Neuron (in vitro differentiated cells): ENCODE data around the gene KMT2D.

Experiments
- H2AFZ ChIP-seq: one replicate; pipeline ENCODE4 v1.6.1; 2013; ENCODE audit warnings: low read depth, mild to moderate bottlenecking, inconsistent platforms, low read length, moderate library complexity
- H3K27me3 ChIP-seq: one replicate; pipeline ENCODE4 v1.6.1; 2013; ENCODE audit warnings: low read length; ENCODE audit not compliant: insufficient read depth
- H3K36me3 ChIP-seq: one replicate; pipeline ENCODE4 v1.6.1; 2013; ENCODE audit warnings: low read length; ENCODE audit not compliant: insufficient read depth
- H3K4me1 ChIP-seq: one replicate; pipeline ENCODE4 v1.6.1; 2013; ENCODE audit warnings: low read length; ENCODE audit not compliant: insufficient read depth
- H3K4me3 ChIP-seq: 2 replicates; pipeline ENCODE4 v1.5.1; 2013; ENCODE audit warnings: mild to moderate bottlenecking, low read length, moderate library complexity
- H3K9me3 ChIP-seq: one replicate; pipeline ENCODE4 v1.6.1; 2013; ENCODE audit warnings: low read length

KMT2D gene

DNA sequence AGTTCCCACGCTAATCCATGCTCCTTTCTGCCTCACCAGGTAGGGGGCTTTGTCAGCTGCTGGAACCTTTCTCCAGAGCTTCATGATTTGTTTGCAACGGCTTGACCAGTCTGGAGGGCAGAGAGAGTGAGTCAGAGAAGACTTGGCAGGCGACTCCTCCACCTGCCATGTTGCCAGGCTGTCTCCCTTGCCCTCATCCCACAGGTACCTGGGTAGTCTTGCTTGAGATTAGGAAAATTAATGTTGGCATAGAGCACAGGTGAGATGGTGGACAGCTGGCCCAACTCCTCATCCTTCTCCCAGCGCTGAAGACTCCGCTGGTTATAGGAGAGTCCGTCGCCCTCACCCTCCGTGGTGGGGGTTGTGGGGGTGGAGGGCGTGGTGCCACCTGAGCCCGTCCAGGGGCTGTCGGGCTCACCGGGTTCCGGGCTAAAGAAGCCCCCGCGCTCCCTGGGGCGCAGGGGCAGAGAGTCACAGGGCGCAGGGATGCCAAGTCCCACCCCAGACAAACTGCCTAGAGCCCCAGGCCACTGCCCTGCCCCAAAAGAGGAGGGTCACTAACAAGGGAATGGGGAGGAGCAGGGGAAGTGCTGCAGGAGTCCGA, 18.6 kb downstream of the KMT2D start:
- H2AFZ ChIP-seq, result no peak overlapping the region
- H3K27me3 ChIP-seq, result no peaks in the 10 kb centered on the region
- no peaks in the 10 kb centered on the region for H3K4me1 ChIP-seq
- H3K4me3 ChIP-seq, result no peak overlapping the region
- H3K36me3 ChIP-seq, result peaks cover 92% of the 10 kb centered on the region
- no peaks in the 10 kb centered on the region for H3K9me3 ChIP-seq

DNA sequence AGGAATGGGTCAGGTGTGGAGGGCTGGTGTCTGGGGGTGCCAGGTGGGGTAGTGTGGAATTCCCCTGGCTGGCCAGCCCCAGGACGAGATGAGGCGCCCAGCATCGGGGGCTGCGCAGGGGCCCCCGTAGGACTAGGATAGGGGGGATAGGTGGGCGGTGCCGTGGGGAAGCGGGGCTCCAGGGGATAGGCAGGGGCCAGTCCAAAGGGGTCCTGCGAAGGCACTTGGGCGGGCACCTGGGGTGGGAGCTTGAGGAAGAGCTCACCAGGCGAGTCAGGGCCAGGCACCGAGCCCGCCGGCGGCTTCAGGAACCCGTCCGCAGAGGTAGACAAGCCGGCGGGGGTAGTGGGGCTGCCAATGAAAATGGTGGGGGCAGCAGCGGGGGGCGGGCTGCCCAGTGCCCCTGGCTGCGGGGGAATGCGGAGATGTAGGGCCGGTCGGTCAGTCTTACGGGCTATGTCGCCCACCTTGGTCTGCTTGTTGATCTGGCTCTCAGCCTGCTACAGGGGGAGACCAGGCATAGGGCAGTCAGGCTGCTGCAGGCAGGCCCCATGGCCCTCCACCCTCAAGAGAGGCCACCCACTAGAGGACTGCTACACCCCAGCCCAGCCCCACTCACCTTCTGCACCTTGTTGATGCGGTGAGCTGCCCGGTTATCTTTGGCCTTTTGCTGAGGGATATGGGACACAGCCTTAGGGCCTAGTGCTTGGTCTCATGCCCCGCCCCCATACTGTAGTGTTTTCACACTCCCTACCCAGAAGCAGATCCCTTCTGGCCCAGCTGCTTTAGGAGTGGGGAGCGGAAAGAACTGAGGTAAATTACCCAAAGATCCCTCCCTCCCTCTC, 19.3 kb downstream of the KMT2D start:
- H3K27me3 ChIP-seq, result no peaks in the 10 kb centered on the region
- H3K9me3 ChIP-seq, result no peaks in the 10 kb centered on the region
- H2AFZ ChIP-seq, result no peak overlapping the region
- no peaks in the 10 kb centered on the region for H3K4me1 ChIP-seq
- no peak overlapping the region for H3K4me3 ChIP-seq
- H3K36me3 ChIP-seq, result peaks cover 92% of the 10 kb centered on the region

DNA sequence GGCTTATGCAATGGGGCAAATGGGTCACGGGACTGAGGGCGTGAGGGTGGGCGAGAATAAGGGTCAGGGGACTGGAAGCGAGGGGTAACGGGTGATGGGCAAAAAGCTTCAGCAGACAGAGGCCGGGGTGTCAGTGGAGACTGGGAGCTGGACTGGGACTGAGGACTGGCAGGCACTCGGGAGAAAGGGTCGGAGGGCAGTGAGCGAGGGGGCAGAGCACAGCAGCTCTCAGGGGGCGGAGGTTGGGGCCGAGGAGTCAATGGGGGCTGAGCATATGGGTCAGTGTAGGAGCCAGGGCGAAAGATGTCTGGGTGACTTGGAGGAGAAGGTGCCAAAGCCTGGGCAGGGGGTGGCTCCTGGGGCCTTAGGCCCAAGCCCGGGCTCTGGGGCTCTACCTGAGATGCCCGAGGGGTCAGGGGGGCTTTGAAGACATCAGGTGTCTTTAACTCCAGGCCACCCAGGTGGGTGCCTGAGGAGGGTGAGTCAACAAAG, 20.2 kb downstream of the KMT2D start:
- no peak overlapping the region for H3K4me3 ChIP-seq
- H3K9me3 ChIP-seq, result no peaks in the 10 kb centered on the region
- no peaks in the 10 kb centered on the region for H3K27me3 ChIP-seq
- H3K36me3 ChIP-seq, result peaks cover 89% of the 10 kb centered on the region
- H3K4me1 ChIP-seq, result no peaks in the 10 kb centered on the region
- H2AFZ ChIP-seq, result no peak overlapping the region

DNA sequence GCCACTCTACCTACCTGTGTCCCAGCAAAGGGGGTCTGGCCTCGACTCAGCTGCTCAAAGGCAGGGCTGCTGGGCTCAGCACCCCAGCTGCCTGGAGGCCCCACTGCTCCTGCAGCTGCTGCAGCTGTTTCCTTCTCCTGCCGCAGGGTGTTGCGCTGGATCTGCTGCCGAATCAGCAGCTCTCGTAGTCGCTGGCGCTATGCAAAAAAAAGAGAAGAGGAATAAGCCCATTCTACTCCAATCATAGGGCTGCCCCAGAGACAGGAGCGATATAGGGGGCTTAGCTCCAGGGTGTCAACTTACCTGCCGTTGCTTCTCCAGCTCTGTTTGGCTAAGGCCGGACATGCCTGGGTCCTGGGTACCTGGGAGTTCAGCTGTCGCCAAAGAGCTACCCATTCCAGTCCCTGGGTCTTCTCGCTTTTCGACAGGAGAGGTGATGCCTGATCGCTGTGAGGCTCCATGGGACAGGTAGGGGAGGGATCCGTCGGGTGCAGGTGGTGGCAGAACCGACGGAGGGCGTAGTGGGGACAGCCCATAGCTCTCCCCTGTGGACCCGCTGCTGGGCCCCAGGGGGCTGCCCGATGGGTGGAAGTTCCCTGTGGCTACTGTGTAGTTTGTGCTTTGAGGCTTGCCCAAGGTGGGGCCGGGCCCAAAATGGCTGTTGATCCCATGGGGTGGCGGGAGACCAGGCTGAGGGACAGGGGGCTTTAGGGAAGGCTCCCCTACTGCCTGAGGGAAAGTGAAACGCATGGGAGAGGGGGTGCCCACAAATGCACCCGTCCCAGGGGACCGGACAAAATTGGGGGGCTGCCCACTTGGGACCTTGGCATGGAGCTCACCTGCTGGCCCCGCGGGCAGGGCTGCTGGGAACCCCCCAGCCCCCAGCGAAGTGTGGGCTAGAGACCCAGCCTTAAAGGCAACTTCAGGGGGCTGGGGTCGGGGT, 20.9 kb downstream of the KMT2D start:
- Histone ChIP-seq H3K4me1 (no peaks in the 10 kb centered on the region), H3K27me3 (no peaks in the 10 kb centered on the region), H3K4me3 (no peak overlapping the region), H3K9me3 (no peaks in the 10 kb centered on the region), H3K36me3 (peaks cover 90% of the 10 kb centered on the region), H2AFZ (no peak overlapping the region)

DNA sequence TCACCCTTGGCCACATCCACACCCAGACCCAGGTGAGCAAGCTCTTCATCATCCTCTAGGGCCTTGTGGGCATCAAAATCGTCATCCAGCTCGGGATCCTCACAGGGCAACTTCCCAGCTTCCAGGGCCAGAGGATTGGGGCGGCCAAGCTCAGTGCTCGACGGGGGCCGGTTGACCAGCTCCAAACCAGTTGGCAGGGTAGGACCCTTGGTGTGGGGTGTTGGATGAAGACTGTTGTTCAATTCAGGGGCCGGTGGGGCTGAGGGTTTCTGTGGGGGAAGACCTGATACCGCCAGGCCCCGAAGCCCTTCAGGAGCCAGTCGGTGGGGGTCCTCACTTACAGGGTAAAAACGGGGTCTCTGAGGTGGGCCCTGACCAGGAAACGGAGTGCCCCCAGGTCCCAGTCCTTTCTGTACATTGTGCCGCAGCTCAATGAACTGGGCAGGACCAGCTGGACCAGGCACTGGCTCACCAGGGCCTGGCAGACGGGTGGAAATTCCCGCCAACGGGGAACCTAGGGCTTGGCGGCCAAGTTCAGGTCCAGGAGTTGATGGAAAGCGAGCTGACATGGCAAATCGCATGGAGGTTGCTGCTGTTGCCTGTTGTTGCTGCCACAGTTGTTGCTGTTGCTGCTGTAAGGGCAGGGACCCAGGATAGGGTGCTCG, 22.2 kb downstream of the KMT2D start:
- H3K36me3 ChIP-seq, result peaks cover 90% of the 10 kb centered on the region
- no peaks in the 10 kb centered on the region for H3K9me3 ChIP-seq
- H3K4me1 ChIP-seq, result no peaks in the 10 kb centered on the region
- H3K27me3 ChIP-seq, result no peaks in the 10 kb centered on the region
- H3K4me3 ChIP-seq, result no peak overlapping the region
- H2AFZ ChIP-seq, result no peak overlapping the region

DNA sequence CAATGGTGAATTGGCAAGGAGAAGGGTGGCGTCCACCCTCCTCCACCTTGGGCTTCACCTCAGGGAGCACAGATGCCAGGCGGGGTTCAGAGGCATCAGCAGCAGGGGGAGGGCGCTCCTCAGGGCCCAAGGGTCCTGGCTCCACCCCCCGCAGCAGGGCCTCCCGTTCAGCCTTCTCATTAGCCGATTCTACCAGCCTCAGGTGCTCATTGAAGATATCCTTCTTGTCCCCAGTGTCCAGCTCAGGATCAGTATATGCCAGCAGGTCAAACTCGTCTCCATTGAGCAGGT, 22.7 kb downstream of the KMT2D start:
- Histone ChIP-seq H3K4me1 (no peaks in the 10 kb centered on the region), H2AFZ (no peak overlapping the region), H3K27me3 (no peaks in the 10 kb centered on the region), H3K36me3 (peaks cover 90% of the 10 kb centered on the region), H3K4me3 (no peak overlapping the region), H3K9me3 (no peaks in the 10 kb centered on the region)

DNA sequence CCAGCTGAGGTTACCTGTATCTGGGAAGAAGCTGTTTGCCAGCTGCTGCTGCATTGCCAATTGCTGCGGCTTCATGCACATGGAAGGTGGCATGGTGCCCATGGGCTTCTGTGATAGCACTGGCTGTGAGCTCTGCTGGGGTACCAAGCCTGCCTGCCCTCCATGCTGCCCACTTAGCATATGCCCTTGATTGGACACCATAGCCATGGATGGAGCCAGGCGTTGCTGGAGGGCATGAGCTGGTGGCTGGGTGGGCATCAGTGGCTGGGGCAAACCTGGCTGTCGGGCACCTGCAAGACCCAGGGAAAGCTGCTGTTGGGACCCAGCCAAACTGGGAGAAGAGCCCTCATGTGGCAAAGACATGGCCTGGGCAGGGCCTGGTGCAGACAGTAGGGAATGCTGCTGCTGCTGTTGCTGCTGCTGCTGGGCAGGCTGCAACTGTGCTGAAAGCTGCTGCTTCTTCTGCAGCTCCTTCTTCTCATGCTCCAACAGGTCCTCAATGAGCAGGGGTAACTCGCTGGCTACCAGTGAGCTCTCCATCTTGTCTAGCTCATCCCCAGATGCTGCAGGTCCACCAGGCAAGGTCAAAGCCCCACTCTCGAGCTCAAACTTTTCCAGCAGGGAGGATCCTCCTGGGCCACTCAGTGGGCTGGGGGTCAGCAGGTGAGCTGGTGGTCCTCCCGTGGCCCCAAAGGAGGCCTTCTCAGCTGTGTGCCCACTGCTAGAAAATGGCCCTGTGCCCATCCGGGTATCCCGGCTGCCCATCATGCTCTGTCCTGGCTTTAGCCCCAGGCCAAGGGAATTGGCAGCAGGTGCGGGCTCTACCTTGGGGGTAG, 23.3 kb downstream of the KMT2D start:
- Histone ChIP-seq H3K36me3 (peaks cover 90% of the 10 kb centered on the region), H3K4me1 (no peaks in the 10 kb centered on the region), H3K27me3 (no peaks in the 10 kb centered on the region), H2AFZ (no peak overlapping the region), H3K4me3 (no peak overlapping the region), H3K9me3 (no peaks in the 10 kb centered on the region)

DNA sequence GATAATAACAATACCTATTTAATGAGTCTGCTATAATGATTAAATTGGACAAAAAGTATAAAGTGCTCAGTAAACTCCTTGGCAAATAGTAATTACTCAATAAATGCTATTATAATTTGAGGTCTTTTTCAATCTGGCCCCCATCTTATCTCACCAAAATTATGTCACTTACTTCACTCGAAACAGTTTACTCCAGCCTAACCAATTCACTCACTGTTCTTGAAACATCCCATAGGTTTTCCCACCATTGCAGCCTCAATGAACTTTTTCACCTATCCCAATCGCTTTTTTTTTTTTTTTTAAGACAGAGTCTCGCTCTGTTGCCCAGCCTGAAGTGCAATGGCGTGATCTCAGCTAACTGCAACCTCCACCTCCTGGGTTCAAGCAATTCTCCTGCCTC, 24.6 kb downstream of the KMT2D start:
- Histone ChIP-seq H3K9me3 (no peaks in the 10 kb centered on the region), H3K4me1 (no peaks in the 10 kb centered on the region), H2AFZ (no peak overlapping the region), H3K27me3 (no peaks in the 10 kb centered on the region), H3K4me3 (no peak overlapping the region), H3K36me3 (peaks cover 90% of the 10 kb centered on the region)

DNA sequence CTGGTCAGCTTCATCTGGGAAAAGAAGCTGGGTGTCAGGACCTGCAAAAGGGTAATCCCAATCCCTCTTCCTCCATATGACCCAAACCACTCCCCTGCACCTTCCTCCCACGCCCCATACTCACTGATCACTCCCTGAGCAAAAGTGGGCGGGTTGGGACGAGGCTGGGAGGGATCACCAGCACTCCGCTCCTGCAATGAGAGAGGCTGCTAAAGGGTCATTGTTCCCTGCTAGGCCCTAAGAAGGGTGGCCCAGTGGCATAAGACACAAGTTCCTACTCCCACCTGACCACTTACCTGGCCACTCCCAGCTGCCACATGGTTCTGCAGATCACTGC, 26.3 kb downstream of the KMT2D start:
- Histone ChIP-seq H3K27me3 (no peaks in the 10 kb centered on the region), H2AFZ (no peak overlapping the region), H3K4me1 (no peaks in the 10 kb centered on the region), H3K9me3 (no peaks in the 10 kb centered on the region), H3K36me3 (peaks cover 94% of the 10 kb centered on the region), H3K4me3 (no peak overlapping the region)

DNA sequence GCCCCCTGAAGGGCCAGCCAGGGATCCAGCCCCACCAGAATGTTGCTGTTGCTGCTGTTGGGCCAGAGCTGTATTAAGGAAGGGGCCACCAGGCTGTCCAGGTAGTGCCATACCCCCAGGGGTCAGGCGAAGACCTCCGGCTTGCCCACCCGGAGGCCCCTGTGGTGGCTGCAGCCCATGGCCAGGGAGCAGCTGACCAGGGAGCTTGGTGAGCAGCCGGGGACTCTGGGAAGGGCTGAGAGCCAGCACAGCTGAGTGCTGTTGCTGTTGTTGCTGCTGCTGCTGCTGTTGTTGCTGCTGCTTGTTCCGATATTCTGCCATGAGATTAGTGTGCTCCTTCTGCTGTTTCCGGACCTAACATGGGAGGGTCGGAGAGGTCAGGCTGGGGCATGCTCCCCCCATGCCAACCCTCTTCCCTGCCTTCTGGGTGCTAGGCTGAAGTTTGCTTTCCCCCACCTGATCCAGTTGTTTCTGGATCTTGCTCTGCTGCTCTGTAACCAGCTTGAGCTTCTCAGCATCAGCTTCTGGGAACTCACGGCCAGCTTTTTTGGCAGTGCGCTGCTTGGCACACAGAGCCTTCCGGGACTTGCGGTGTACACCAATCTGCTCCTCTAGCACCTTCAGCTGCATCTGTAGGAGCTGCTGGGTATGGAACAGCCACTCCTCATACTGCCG, 26.8 kb downstream of the KMT2D start:
- no peak overlapping the region for H2AFZ ChIP-seq
- H3K36me3 ChIP-seq, result peaks cover 94% of the 10 kb centered on the region
- no peaks in the 10 kb centered on the region for H3K27me3 ChIP-seq
- no peaks in the 10 kb centered on the region for H3K9me3 ChIP-seq
- H3K4me3 ChIP-seq, result no peak overlapping the region
- H3K4me1 ChIP-seq, result no peaks in the 10 kb centered on the region

DNA sequence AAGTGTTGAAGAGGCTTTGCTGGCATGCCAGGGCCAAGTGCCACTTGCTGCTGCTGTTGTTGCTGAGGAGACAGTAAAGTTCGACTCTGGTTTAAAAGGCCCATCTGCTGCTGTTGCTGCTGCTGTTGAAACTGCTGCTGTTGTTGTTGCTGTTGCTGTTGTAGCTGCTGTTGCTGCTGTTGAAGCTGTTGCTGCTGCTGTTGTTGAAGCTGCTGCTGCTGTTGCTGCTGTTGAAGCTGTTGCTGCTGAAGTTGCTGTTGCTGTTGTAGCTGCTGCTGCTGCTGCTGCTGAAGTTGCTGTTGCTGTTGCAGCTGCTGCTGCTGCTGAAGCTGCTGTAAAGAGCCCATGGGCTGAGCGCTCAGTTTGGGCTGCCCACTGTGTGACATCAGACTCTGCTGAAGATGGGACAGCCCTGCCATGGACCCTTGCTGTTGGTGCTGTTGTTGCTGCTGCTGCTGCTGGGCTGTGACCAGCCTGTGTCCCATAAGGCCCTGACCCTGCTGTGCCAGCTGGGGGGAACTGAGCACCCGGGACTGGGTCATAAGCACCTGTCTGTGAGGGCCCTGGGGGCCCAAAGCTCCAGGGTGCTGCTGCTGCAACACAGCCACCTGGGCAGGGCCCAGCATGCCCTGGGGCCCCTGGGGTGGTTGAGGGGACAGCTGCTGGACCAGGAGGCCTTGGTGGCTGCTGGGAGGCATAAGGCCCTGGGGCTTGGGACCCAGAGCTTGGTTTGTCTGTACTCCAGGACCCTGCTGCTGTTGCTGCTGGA, 27.7 kb downstream of the KMT2D start:
- Histone ChIP-seq H3K4me1 (no peaks in the 10 kb centered on the region), H3K36me3 (peaks cover 93% of the 10 kb centered on the region), H2AFZ (no peak overlapping the region), H3K27me3 (no peaks in the 10 kb centered on the region), H3K9me3 (no peaks in the 10 kb centered on the region), H3K4me3 (no peak overlapping the region)
